ENCODE results near the gene LTBR.
"Not testable (repeated sequence)": the region's sequence is repeated elsewhere in the genome, so short reads cannot be mapped to it uniquely, and the experiment has no call there.

The LTBR gene

GRCh38 chr12:6383572-6384498 is at the start of gene LTBR:
Gene LTBR, plus strand, starts transcription at chr12:6384162. Its CDS starts 197 bp downstream, at chr12:6384359.
- peak; percentile 13 for DNase-seq

GRCh38 chr12:6334359-6334758 is 49.6 kb upstream of the LTBR start:
- DNase-seq, result no peak

- DNase-seq, result no peak
Observed at GRCh38 chr12:6334940-6335450, 49.0 kb upstream of the LTBR start.

- peak; percentile 81 for DNase-seq
Observed at GRCh38 chr12:6335451-6336078, 48.4 kb upstream of the LTBR start.

GRCh38 chr12:6336079-6336888 is 47.7 kb upstream of the LTBR start:
- DNase-seq, result peak; percentile 26

- DNase-seq, result peak; percentile 43
Observed at GRCh38 chr12:6336889-6337853, 46.8 kb upstream of the LTBR start.

GRCh38 chr12:6337958-6338433 is 46.0 kb upstream of the LTBR start:
- no peak for DNase-seq

- DNase-seq, result not testable (repeated sequence)
Observed at GRCh38 chr12:6338536-6338935, 45.4 kb upstream of the LTBR start.

GRCh38 chr12:6338955-6339354 is 45.0 kb upstream of the LTBR start:
- no peak for DNase-seq

- no peak for DNase-seq
Observed at GRCh38 chr12:6340032-6340638, 43.8 kb upstream of the LTBR start.

GRCh38 chr12:6340745-6341416 is 43.1 kb upstream of the LTBR start:
- no peak for DNase-seq

- peak; percentile 38 for DNase-seq
Observed at GRCh38 chr12:6341417-6342139, 42.4 kb upstream of the LTBR start, which contains the start of gene TNFRSF1A. Gene TNFRSF1A, minus strand, starts transcription at chr12:6342076. Its CDS starts 262 bp downstream, at chr12:6341814.

- DNase-seq, result no peak
Observed at GRCh38 chr12:6342140-6342889, 41.6 kb upstream of the LTBR start.

- DNase-seq, result no peak
Observed at GRCh38 chr12:6343518-6343917, 40.4 kb upstream of the LTBR start.

GRCh38 chr12:6344101-6344660 is 39.8 kb upstream of the LTBR start:
- not testable (repeated sequence) for DNase-seq

- no peak for DNase-seq
Observed at GRCh38 chr12:6345319-6346091, 38.5 kb upstream of the LTBR start.

- DNase-seq, result no peak
Observed at GRCh38 chr12:6346235-6346832, 37.6 kb upstream of the LTBR start.
